ENCODE data around the gene CSN2.

DNA sequence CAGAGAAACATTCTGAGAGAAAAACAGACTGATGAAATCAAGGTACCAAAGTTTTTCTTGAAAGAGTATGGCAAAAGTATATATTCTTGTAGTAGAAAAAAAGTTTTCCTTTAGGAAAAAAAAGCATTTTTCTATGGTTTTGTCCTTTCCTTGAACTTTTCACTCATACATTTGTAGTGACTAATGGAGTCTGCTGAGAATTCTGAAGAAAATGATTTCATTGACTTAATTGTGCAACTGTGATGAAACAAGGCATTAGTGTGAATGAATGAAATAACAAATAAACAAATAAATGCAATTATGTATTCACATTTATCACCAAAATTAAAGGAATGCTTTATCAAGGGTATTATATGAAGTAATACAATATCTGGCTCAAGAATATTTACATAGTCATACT lies 29.0 kb downstream of the CSN2 start:
- no peak for TF ChIP-seq ZNF780A (CRISPR knock-in tag; IDR thresholded peaks at IDR 0.05)
- TF ChIP-seq EP300 (IDR thresholded peaks at IDR 0.05; ENCODE audit: low read length), result no peak
- TF ChIP-seq POLR2AphosphoS5 (IDR thresholded peaks at IDR 0.05; ENCODE audit: control insufficient read depth, insufficient read depth, low read depth, low read length), result no peak
- TF ChIP-seq, protein P1, sequence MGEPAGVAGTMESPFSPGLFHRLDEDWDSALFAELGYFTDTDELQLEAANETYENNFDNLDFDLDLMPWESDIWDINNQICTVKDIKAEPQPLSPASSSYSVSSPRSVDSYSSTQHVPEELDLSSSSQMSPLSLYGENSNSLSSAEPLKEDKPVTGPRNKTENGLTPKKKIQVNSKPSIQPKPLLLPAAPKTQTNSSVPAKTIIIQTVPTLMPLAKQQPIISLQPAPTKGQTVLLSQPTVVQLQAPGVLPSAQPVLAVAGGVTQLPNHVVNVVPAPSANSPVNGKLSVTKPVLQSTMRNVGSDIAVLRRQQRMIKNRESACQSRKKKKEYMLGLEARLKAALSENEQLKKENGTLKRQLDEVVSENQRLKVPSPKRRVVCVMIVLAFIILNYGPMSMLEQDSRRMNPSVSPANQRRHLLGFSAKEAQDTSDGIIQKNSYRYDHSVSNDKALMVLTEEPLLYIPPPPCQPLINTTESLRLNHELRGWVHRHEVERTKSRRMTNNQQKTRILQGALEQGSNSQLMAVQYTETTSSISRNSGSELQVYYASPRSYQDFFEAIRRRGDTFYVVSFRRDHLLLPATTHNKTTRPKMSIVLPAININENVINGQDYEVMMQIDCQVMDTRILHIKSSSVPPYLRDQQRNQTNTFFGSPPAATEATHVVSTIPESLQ (CRISPR knock-in tag; IDR thresholded peaks at IDR 0.05), result no peak
- no peak for TF ChIP-seq EHMT2 (IDR thresholded peaks at IDR 0.05)
- TF ChIP-seq, protein P2, sequence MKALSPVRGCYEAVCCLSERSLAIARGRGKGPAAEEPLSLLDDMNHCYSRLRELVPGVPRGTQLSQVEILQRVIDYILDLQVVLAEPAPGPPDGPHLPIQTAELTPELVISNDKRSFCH (CRISPR knock-in tag; IDR thresholded peaks at IDR 0.05), result no peak
- TF ChIP-seq, protein P2 (tag; IDR thresholded peaks at IDR 0.05), result no peak
- TF ChIP-seq, protein P3, sequence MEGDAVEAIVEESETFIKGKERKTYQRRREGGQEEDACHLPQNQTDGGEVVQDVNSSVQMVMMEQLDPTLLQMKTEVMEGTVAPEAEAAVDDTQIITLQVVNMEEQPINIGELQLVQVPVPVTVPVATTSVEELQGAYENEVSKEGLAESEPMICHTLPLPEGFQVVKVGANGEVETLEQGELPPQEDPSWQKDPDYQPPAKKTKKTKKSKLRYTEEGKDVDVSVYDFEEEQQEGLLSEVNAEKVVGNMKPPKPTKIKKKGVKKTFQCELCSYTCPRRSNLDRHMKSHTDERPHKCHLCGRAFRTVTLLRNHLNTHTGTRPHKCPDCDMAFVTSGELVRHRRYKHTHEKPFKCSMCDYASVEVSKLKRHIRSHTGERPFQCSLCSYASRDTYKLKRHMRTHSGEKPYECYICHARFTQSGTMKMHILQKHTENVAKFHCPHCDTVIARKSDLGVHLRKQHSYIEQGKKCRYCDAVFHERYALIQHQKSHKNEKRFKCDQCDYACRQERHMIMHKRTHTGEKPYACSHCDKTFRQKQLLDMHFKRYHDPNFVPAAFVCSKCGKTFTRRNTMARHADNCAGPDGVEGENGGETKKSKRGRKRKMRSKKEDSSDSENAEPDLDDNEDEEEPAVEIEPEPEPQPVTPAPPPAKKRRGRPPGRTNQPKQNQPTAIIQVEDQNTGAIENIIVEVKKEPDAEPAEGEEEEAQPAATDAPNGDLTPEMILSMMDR (IDR thresholded peaks at IDR 0.05 in 2 of 3, conservative IDR thresholded peaks at IDR 0.05 in 1 of 3; ENCODE audit: insufficient read depth in 2 of 3, low read depth in 1 of 3, low read length in 3 of 3), result no peak
- TF ChIP-seq ZNF232 (CRISPR knock-in tag; IDR thresholded peaks at IDR 0.05), result no peak
- TF ChIP-seq, protein P4, sequence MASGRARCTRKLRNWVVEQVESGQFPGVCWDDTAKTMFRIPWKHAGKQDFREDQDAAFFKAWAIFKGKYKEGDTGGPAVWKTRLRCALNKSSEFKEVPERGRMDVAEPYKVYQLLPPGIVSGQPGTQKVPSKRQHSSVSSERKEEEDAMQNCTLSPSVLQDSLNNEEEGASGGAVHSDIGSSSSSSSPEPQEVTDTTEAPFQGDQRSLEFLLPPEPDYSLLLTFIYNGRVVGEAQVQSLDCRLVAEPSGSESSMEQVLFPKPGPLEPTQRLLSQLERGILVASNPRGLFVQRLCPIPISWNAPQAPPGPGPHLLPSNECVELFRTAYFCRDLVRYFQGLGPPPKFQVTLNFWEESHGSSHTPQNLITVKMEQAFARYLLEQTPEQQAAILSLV (tag; IDR thresholded peaks at IDR 0.05), result no peak
- TF ChIP-seq ETV5 (CRISPR knock-in tag; IDR thresholded peaks at IDR 0.05; ENCODE audit: low read depth), result no peak
